SK-N-SH treated with all-trans-retinoic acid at 6 μM for 48 hours (cell line): Measurements from ENCODE around the gene CCDC30.
"Not testable (repeated sequence)": the region's sequence is repeated elsewhere in the genome, so short reads cannot be mapped to it uniquely, and the experiment has no call there.

Source experiments
- ATAC-seq: fragments of 200-7000 bp; cut with Tn5 transposase; 3 replicates; pipeline ENCODE4 v1.9.1; 2020; ENCODE audit warnings: mild to moderate bottlenecking, moderate library complexity
- ARNTL ChIP-seq: fragments of 450-650 bp; formaldehyde crosslinking; IDR thresholded peaks from 2 replicates; pipeline ENCODE4 v1.5.0; 2020; ENCODE audit warnings: low read depth, mild to moderate bottlenecking, moderate library complexity, borderline replicate concordance
- CSDC2 ChIP-seq: fragments of 250-450 bp; sonication (Bioruptor Pico); IDR thresholded peaks from 2 replicates; pipeline ENCODE4 v1.5.0; 2020; ENCODE audit warnings: mild to moderate bottlenecking, moderate library complexity
- ISL1 ChIP-seq: fragments of 250-450 bp; sonication (Bioruptor Pico); IDR thresholded peaks from 2 replicates; pipeline ENCODE4 v2.1.2; 2022; ENCODE audit warnings: mild to moderate bottlenecking, moderate library complexity
- OSR1 ChIP-seq: fragments of 250-450 bp; sonication (Bioruptor Pico); IDR thresholded peaks from 2 replicates; pipeline ENCODE4 v1.8.0; 2022; ENCODE audit warnings: moderate library complexity, mild to moderate bottlenecking, inconsistent platforms
- PATZ1 ChIP-seq: fragments of 250-450 bp; sonication (Bioruptor Pico); IDR thresholded peaks from 2 replicates; pipeline ENCODE4 v1.8.0; 2020; ENCODE audit warnings: mild to moderate bottlenecking, moderate library complexity, borderline replicate concordance
- POU6F1 ChIP-seq: fragments of 250-450 bp; sonication (Bioruptor Pico); IDR thresholded peaks from 2 replicates; pipeline ENCODE4 v1.8.0; 2021; ENCODE audit warnings: low read depth, mild to moderate bottlenecking, moderate library complexity, borderline replicate concordance
- PPARA ChIP-seq: fragments of 250-450 bp; sonication (Bioruptor Pico); IDR thresholded peaks from 2 replicates; pipeline ENCODE4 v1.5.0; 2020; ENCODE audit warnings: mild to moderate bottlenecking, borderline replicate concordance
- SNAI2 ChIP-seq: fragments of 250-450 bp; sonication (Bioruptor Pico); IDR thresholded peaks from 2 replicates; pipeline ENCODE4 v1.5.0; 2020; ENCODE audit warnings: mild to moderate bottlenecking, moderate library complexity
- TCF4 ChIP-seq: fragments of 250-450 bp; sonication (Bioruptor Pico); IDR thresholded peaks from 2 replicates; pipeline ENCODE4 v1.8.0; 2021; ENCODE audit warnings: mild to moderate bottlenecking, moderate library complexity, borderline replicate concordance
- TOX ChIP-seq: fragments of 250-450 bp; sonication (Bioruptor Pico); IDR thresholded peaks from 2 replicates; pipeline ENCODE4 v1.8.0; 2021; ENCODE audit warnings: mild to moderate bottlenecking, moderate library complexity, borderline replicate concordance
- ZFP3 ChIP-seq: fragments of 250-450 bp; sonication (Bioruptor Pico); IDR thresholded peaks from 2 replicates; pipeline ENCODE4 v1.5.0; 2020; ENCODE audit warnings: mild to moderate bottlenecking, moderate library complexity
- ZFP30 ChIP-seq: fragments of 450-650 bp; formaldehyde crosslinking; IDR thresholded peaks from 2 replicates; pipeline ENCODE4 v1.5.0; 2022; ENCODE audit warnings: mild to moderate bottlenecking, moderate library complexity
- ZNF565 ChIP-seq: fragments of 450-650 bp; formaldehyde crosslinking; conservative IDR thresholded peaks from 2 replicates; pipeline ENCODE4 v1.5.0; 2020; ENCODE audit warnings: low read depth, mild to moderate bottlenecking, moderate library complexity
- ZNF70 ChIP-seq: fragments of 450-650 bp; formaldehyde crosslinking; IDR thresholded peaks from 2 replicates; pipeline ENCODE4 v1.5.0; 2020; ENCODE audit warnings: mild to moderate bottlenecking, moderate library complexity
- ZNF8 ChIP-seq: fragments of 450-650 bp; formaldehyde crosslinking; IDR thresholded peaks from 2 replicates; pipeline ENCODE4 v1.5.0; 2020; ENCODE audit warnings: mild to moderate bottlenecking, moderate library complexity
- TF ChIP-seq, protein P1 (sequence below): fragments of 250-450 bp; sonication (Bioruptor Pico); IDR thresholded peaks from 2 replicates; pipeline ENCODE4 v1.5.1; 2021; ENCODE audit warnings: mild to moderate bottlenecking, moderate library complexity
- TF ChIP-seq, protein P2 (sequence below): fragments of 250-450 bp; sonication (Bioruptor Pico); IDR thresholded peaks from 2 replicates; pipeline ENCODE4 v1.5.0; 2020; ENCODE audit warnings: mild to moderate bottlenecking, moderate library complexity
- TF ChIP-seq, protein P3 (sequence below): fragments of 250-450 bp; sonication (Bioruptor Pico); IDR thresholded peaks from 2 replicates; pipeline ENCODE4 v1.5.1; 2020; ENCODE audit warnings: low read depth, mild to moderate bottlenecking, moderate library complexity

The CCDC30 gene

DNA sequence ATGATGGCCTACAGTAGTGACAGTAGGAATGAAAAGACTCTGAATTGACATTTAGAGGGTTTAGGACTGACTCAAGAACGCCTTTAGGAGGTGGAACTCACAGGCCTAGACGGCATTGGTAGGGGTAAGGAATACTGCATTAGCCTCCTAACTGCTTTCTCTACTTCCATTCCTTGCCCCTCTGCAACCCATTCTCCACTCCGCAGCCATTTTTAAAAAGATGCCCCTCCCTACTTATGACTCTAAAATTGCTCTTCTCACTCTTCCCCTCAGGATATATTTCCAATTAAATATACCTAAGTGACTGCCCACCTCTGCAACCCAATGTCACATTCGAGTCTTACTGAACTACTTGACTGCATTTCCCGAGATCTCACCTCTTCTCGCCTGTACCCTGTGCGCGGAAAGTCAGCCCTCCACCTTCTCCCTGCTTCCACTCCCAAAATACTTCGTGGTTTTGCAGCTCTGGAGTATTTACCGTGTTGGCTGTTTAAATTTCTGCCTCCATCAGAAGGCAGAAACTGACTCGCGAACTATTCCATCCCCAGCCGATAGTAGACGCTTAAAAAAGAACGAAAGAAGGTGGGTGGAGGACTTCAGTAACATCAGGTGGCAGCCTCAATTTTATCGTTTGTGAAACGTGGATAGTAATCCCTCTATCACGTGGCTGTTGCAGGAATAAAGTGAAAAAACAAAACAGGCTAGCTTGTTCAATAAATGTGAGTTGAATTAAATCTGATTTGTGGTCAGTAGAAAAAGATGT lies 218.0 kb downstream of the CCDC30 start (continued):
- TF ChIP-seq PPARA (CRISPR knock-in tag) (no peak), OSR1 (CRISPR knock-in tag) (no peak), ZFP30 (CRISPR knock-in tag) (no peak), SNAI2 (CRISPR knock-in tag) (no peak), CSDC2 (no peak), ZNF70 (CRISPR knock-in tag) (no peak)

DNA sequence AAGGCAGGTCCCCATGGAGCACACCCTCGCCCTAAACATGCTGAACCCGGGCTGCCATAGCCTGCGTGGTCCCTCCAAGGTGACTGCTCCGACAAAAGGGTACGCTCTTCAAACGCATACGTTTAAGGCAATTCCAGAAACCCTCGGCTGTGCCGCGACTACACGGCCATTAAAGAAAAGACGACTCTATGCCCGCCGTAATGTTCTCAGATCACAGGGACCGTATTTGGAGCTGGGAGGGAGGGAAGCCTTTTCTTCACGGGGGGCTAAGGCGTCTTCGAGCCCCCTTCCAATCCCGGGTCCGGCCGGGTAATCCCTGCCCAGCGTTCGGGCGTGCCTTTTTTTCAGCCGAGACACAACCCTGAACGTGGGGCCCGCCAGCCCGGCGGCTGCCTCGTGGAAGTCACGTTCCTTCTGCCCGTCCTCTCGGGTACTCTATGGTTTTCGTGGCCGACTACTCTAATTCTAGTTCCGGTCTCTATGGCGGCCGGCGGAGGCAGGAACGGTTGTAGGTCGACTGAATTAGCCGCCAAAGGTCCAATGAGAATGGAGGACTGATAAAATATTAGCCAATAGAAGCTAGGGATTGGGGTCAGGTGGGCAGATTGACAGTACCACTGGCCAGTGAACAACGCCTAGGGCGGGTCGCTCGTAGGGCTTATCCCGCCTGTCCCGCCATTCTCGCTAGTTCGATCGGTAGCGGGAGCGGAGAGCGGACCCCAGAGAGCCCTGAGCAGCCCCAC lies 218.8 kb downstream of the CCDC30 start, which contains the start of gene YBX1:
TSS of gene YBX1 (plus strand) at position 678 of the 743 bp plus-strand sequence. CDS start 148 bp downstream, outside the sequence.
- ATAC-seq: peak; percentile 94
- TF ChIP-seq ARNTL (CRISPR knock-in tag): no peak
- TF ChIP-seq ZFP30 (CRISPR knock-in tag): no peak
- TF ChIP-seq PATZ1 (CRISPR knock-in tag): no peak
- TF ChIP-seq, protein P1, sequence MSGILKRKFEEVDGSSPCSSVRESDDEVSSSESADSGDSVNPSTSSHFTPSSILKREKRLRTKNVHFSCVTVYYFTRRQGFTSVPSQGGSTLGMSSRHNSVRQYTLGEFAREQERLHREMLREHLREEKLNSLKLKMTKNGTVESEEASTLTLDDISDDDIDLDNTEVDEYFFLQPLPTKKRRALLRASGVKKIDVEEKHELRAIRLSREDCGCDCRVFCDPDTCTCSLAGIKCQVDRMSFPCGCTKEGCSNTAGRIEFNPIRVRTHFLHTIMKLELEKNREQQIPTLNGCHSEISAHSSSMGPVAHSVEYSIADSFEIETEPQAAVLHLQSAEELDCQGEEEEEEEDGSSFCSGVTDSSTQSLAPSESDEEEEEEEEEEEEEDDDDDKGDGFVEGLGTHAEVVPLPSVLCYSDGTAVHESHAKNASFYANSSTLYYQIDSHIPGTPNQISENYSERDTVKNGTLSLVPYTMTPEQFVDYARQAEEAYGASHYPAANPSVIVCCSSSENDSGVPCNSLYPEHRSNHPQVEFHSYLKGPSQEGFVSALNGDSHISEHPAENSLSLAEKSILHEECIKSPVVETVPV (CRISPR knock-in tag): no peak; the same call in 1 of the 2 replicates
- 0 out of 2 replicates have a peak, but pooled peaks have one; percentile 18 for TF ChIP-seq ZFP3
- TF ChIP-seq TOX (CRISPR knock-in tag): no peak
- no peak for TF ChIP-seq ISL1
- TF ChIP-seq TCF4 (CRISPR knock-in tag): no peak
- TF ChIP-seq, protein P2, sequence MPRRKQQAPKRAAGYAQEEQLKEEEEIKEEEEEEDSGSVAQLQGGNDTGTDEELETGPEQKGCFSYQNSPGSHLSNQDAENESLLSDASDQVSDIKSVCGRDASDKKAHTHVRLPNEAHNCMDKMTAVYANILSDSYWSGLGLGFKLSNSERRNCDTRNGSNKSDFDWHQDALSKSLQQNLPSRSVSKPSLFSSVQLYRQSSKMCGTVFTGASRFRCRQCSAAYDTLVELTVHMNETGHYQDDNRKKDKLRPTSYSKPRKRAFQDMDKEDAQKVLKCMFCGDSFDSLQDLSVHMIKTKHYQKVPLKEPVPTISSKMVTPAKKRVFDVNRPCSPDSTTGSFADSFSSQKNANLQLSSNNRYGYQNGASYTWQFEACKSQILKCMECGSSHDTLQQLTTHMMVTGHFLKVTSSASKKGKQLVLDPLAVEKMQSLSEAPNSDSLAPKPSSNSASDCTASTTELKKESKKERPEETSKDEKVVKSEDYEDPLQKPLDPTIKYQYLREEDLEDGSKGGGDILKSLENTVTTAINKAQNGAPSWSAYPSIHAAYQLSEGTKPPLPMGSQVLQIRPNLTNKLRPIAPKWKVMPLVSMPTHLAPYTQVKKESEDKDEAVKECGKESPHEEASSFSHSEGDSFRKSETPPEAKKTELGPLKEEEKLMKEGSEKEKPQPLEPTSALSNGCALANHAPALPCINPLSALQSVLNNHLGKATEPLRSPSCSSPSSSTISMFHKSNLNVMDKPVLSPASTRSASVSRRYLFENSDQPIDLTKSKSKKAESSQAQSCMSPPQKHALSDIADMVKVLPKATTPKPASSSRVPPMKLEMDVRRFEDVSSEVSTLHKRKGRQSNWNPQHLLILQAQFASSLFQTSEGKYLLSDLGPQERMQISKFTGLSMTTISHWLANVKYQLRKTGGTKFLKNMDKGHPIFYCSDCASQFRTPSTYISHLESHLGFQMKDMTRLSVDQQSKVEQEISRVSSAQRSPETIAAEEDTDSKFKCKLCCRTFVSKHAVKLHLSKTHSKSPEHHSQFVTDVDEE (CRISPR knock-in tag): 0 out of 2 replicates have a peak, but pooled peaks have one; percentile 22
- 0 out of 2 replicates have a peak, but pooled peaks have one; percentile 40 for TF ChIP-seq CSDC2

DNA sequence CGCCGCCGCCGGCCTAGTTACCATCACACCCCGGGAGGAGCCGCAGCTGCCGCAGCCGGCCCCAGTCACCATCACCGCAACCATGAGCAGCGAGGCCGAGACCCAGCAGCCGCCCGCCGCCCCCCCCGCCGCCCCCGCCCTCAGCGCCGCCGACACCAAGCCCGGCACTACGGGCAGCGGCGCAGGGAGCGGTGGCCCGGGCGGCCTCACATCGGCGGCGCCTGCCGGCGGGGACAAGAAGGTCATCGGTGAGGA lies 219.3 kb downstream of the CCDC30 start:
- ATAC-seq: not testable (repeated sequence)

DNA sequence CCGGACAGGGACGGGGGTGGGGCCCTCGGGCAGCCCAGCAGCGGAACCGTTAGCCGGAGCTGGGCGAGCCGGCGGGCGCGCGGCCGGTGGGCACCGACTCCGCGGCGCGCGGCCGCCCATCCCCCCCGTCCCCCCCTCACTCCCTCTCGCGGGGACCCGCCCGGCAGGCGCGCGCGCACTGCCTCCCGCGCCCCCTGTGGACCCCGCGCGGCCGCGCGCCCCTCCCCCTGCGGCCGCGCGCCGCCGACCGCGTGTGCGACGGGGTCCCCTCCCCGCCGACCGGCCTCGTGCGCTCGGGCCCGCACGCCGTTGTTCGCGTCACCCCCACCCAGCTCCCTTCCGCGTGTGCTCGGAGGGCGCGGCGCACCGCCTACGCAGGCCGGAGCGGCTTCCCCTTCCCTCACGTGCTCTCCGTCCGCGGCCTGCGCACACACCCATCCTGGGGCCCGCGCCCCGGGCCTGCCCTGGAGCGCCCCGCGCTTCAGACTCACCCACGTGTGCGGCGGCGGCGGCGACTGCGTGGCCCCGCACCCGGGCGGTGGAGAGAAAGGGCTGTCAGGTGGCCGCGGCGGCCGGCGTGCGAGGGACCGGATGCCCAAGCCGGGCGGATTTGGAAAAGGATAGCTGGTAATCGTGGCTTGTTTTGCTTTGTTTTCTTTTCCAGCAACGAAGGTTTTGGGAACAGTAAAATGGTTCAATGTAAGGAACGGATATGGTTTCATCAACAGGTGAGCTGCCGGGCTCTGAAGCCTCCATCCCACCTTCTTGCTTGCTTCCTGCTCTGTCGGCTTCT lies 219.8 kb downstream of the CCDC30 start:
- TF ChIP-seq TCF4 (CRISPR knock-in tag): no peak
- TF ChIP-seq POU6F1: no peak
- TF ChIP-seq TOX (CRISPR knock-in tag): no peak
- TF ChIP-seq ZNF565: no peak
- TF ChIP-seq ZFP30 (CRISPR knock-in tag): no peak
- no peak for TF ChIP-seq ZNF8 (CRISPR knock-in tag)
- TF ChIP-seq, protein P3, sequence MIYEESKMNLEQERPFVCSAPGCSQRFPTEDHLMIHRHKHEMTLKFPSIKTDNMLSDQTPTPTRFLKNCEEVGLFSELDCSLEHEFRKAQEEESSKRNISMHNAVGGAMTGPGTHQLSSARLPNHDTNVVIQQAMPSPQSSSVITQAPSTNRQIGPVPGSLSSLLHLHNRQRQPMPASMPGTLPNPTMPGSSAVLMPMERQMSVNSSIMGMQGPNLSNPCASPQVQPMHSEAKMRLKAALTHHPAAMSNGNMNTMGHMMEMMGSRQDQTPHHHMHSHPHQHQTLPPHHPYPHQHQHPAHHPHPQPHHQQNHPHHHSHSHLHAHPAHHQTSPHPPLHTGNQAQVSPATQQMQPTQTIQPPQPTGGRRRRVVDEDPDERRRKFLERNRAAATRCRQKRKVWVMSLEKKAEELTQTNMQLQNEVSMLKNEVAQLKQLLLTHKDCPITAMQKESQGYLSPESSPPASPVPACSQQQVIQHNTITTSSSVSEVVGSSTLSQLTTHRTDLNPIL (CRISPR knock-in tag): no peak
- peak; percentile 13 for ATAC-seq
